K562 (cell line): ENCODE results near the gene LPCAT3. TPM values are rescaled to one million over a fixed set of nuclear protein-coding genes. Genes with fewer than 3 reads are reported as not detected.

ENCODE experiments used
- CCNT2 ChIP-seq: IDR thresholded peaks from 2 replicates; pipeline ENCODE4 v1.6.1; 2011; ENCODE audit warnings: borderline replicate concordance, low read depth, mild to moderate bottlenecking, moderate library complexity, mixed read lengths, low read length; ENCODE audit not compliant: insufficient read length; ENCODE audit errors: extremely low read depth
- CREB1 ChIP-seq, 2 experiments: sonication (generic) in 1 of 2; formaldehyde crosslinking in 1 of 2; IDR thresholded peaks; 2 replicates each; pipeline versions ENCODE4 v1.6.1 to v1.8.0; 2012 to 2022; ENCODE audit warnings: inconsistent platforms in 1 of 2, mild to moderate bottlenecking in 1 of 2, missing genetic modification reagents in 1 of 2, moderate library complexity in 1 of 2
- CXXC5 ChIP-seq: fragments of 250-450 bp; sonication (Bioruptor Pico); IDR thresholded peaks from 2 replicates; pipeline ENCODE4 v1.8.0; 2022; ENCODE audit warnings: inconsistent platforms, mild to moderate bottlenecking, moderate library complexity
- FOXJ2 ChIP-seq: fragments of 200-800 bp; sonication (Bioruptor generic); IDR thresholded peaks from 2 replicates; pipeline ENCODE4 v1.6.1; 2016; ENCODE audit warnings: missing genetic modification characterization, missing compliant biosample characterization
- RBBP5 ChIP-seq: fragments of 200-600 bp; sonication (generic); IDR thresholded peaks from 2 replicates; pipeline ENCODE4 v1.6.1; 2012; ENCODE audit warnings: borderline replicate concordance, mild to moderate bottlenecking, low read length, control low read depth, inconsistent platforms; ENCODE audit not compliant: insufficient read depth, poor library complexity, severe bottlenecking
- SAFB ChIP-seq: fragments of 200-400 bp; formaldehyde crosslinking; IDR thresholded peaks from 2 replicates; pipeline ENCODE4 v1.6.1; 2017; ENCODE audit warnings: low read depth, low read length, borderline replicate concordance
- SMARCA4 ChIP-seq: fragments of 450-650 bp; IDR thresholded peaks from 2 replicates; pipeline ENCODE4 v1.6.1; 2016
- SNRNP70 ChIP-seq: fragments of 200-400 bp; formaldehyde crosslinking; optimal IDR thresholded peaks from 2 replicates; pipeline ENCODE3; 2017; ENCODE audit warnings: low read depth, low read length
- TCF3 ChIP-seq: sonication (generic); formaldehyde crosslinking; IDR thresholded peaks from 2 replicates; pipeline ENCODE4 v1.4.0; 2020; ENCODE audit warnings: mild to moderate bottlenecking, missing genetic modification reagents
- TGIF2 ChIP-seq: sonication (generic); formaldehyde crosslinking; IDR thresholded peaks from 2 replicates; pipeline ENCODE4 v1.8.1; 2022; ENCODE audit warnings: mild to moderate bottlenecking, missing genetic modification reagents, moderate library complexity
- ZNF165 ChIP-seq: fragments of 250-450 bp; sonication (Bioruptor Pico); IDR thresholded peaks from 2 replicates; pipeline ENCODE4 v1.4.0; 2020; ENCODE audit warnings: borderline replicate concordance
- ZNF507 ChIP-seq: conservative IDR thresholded peaks from 2 replicates; pipeline ENCODE4 v1.6.1; 2017; ENCODE audit warnings: missing genetic modification characterization, missing compliant biosample characterization
- polyA plus RNA-seq, 8 experiments: library from polyadenylated mRNA; depleted of rRNA in 4 of 8; stranded (reverse) in 5 of 8; unstranded in 3 of 8; fragments of >200 nt; fragmentation: Nextera tagmentation in 2 of 8; fragmentation: Illumina TruSeq in 1 of 8; extraction: Ambion mirVana in 2 of 8; extraction: Trizol in 1 of 8; gene quantifications; 2 replicates each; pipeline versions ENCODE4 v1.2.1 to v1.2.3, GENCODE V29; 2011 to 2014; ENCODE audit warnings: inconsistent platforms in 1 of 8, missing spikeins in 1 of 8
- total RNA-seq, 7 experiments: library from RNA; depleted of rRNA in 6 of 7; stranded (reverse); fragments of >200 nt in 6 of 7; fragmentation: Illumina TruSeq in 2 of 7; extraction: Trizol in 2 of 7; gene quantifications; 2 replicates each; pipeline versions ENCODE4 v1.2.1 to v1.2.3, GENCODE V29; 2011 to 2021; ENCODE audit warnings: low replicate concordance in 1 of 7
- TF ChIP-seq, protein P1 (sequence below): conservative IDR thresholded peaks from 2 replicates; pipeline ENCODE4 v1.6.1; 2011; ENCODE audit warnings: low read depth, mild to moderate bottlenecking, low read length; ENCODE audit not compliant: control insufficient read depth
- TF ChIP-seq, protein P2 (sequence below), 2 experiments: fragments of 450-650 bp in 1 of 2; sonication (generic) in 1 of 2; formaldehyde crosslinking; conservative IDR thresholded peaks; 2 replicates each; pipeline versions ENCODE4 v1.4.0 to v1.8.1; 2020 to 2022; ENCODE audit warnings: mild to moderate bottlenecking in 1 of 2, missing genetic modification reagents in 1 of 2
- TF ChIP-seq, protein P3 (sequence below): sonication (generic); formaldehyde crosslinking; IDR thresholded peaks from 2 replicates; pipeline ENCODE4 v1.8.1; 2023; ENCODE audit warnings: mild to moderate bottlenecking, missing genetic modification reagents
- TF ChIP-seq, protein P4 (sequence below), 3 experiments: fragments of 200-800 bp in 1 of 3; sonication (Bioruptor generic) in 1 of 3; sonication (generic) in 1 of 3; formaldehyde crosslinking in 1 of 3; IDR thresholded peaks; 2 replicates each; pipeline versions ENCODE4 v1.6.1 to v1.8.0; 2016 to 2022; ENCODE audit warnings: mild to moderate bottlenecking in 2 of 3, missing compliant biosample characterization in 2 of 3, missing genetic modification characterization in 2 of 3, missing genetic modification reagents in 1 of 3
- TF ChIP-seq, protein P5 (sequence below): sonication (generic); formaldehyde crosslinking; IDR thresholded peaks from 2 replicates; pipeline ENCODE4 v1.8.0; 2022; ENCODE audit warnings: mild to moderate bottlenecking, missing genetic modification reagents, borderline replicate concordance
- TF ChIP-seq, protein P6 (sequence below): sonication (generic); formaldehyde crosslinking; IDR thresholded peaks from 2 replicates; pipeline ENCODE4 v1.9.0; 2022; ENCODE audit warnings: mild to moderate bottlenecking, missing genetic modification reagents

Gene LPCAT3
- total and polyA plus RNA-seq, 9 of the 15 experiments (the other 6 are each of a cell fraction or from before 2014, with no cell fraction given) = 4.9 to 52.5 (median 25.3) TPM

DNA sequence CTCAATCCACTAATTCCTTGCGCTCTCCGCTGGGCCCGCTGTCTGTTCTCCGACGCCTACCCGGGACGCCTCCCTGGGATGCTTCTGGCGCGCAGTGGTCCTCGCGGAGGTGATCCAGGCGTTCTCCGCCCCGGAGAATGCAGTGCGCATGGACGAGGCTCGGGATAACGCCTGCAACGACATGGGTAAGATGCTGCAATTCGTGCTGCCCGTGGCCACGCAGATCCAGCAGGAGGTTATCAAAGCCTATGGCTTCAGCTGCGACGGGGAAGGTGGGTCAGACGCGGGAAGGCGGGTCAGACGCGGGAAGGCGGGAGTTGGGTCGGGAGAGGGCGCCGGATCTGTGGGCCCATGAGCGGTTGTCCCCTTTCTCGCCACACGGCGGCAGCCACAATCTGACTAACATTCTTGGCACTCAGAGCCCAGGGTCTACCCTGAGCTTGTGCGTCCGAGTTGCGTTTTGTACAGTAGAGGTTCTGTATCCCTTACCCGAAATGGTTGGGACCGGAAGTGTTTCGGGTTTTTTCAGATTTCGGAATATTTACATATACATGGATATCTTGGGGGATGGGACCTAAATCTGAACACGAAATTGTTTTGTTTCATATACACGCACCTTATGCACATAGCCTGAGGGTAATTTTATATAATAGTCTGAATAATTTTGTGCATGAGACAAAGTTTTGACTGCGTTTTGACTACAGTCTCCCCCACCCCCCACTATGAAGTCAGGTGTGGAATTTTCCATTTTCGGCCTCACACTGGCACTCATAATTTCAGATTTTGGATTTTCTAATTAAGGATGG is 73.7 kb downstream of the LPCAT3 start (continued):
- TF ChIP-seq CCNT2 = no peak
- TF ChIP-seq SAFB = 0 out of 2 replicates have a peak, but pooled peaks have one; percentile 32
- peak; percentile 81 for TF ChIP-seq SNRNP70
- TF ChIP-seq, protein P1, sequence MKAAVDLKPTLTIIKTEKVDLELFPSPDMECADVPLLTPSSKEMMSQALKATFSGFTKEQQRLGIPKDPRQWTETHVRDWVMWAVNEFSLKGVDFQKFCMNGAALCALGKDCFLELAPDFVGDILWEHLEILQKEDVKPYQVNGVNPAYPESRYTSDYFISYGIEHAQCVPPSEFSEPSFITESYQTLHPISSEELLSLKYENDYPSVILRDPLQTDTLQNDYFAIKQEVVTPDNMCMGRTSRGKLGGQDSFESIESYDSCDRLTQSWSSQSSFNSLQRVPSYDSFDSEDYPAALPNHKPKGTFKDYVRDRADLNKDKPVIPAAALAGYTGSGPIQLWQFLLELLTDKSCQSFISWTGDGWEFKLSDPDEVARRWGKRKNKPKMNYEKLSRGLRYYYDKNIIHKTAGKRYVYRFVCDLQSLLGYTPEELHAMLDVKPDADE = no peak
- TF ChIP-seq RBBP5 = peak; percentile 4
- no peak; the same call in 1 of the 2 replicates for TF ChIP-seq CREB1 (IDR thresholded peaks at IDR 0.05)
- peak; percentile 59; the same call in 1 of the 2 replicates for TF ChIP-seq CREB1 (CRISPR knock-in tag; IDR thresholded peaks at IDR 0.05)
- TF ChIP-seq, protein P2, sequence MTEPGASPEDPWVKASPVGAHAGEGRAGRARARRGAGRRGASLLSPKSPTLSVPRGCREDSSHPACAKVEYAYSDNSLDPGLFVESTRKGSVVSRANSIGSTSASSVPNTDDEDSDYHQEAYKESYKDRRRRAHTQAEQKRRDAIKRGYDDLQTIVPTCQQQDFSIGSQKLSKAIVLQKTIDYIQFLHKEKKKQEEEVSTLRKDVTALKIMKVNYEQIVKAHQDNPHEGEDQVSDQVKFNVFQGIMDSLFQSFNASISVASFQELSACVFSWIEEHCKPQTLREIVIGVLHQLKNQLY (CRISPR knock-in tag; conservative IDR thresholded peaks at IDR 0.05) = peak in 1 of 2 experiments; percentile 86; a peak in 2 of 4 replicates
- TF ChIP-seq, protein P3, sequence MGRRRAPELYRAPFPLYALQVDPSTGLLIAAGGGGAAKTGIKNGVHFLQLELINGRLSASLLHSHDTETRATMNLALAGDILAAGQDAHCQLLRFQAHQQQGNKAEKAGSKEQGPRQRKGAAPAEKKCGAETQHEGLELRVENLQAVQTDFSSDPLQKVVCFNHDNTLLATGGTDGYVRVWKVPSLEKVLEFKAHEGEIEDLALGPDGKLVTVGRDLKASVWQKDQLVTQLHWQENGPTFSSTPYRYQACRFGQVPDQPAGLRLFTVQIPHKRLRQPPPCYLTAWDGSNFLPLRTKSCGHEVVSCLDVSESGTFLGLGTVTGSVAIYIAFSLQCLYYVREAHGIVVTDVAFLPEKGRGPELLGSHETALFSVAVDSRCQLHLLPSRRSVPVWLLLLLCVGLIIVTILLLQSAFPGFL (CRISPR knock-in tag) = peak; percentile 64; the same call in 1 of the 2 replicates
- TF ChIP-seq, protein P4, sequence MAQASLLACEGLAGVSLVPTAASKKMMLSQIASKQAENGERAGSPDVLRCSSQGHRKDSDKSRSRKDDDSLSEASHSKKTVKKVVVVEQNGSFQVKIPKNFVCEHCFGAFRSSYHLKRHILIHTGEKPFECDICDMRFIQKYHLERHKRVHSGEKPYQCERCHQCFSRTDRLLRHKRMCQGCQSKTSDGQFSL (CRISPR knock-in tag; IDR thresholded peaks at IDR 0.05) = no peak
- TF ChIP-seq, protein P4 (tag; IDR thresholded peaks at IDR 0.05) = no peak
- TF ChIP-seq SMARCA4 = no peak
- no peak for TF ChIP-seq ZNF165
- TF ChIP-seq ZNF507 = no peak
- TF ChIP-seq, protein P5, sequence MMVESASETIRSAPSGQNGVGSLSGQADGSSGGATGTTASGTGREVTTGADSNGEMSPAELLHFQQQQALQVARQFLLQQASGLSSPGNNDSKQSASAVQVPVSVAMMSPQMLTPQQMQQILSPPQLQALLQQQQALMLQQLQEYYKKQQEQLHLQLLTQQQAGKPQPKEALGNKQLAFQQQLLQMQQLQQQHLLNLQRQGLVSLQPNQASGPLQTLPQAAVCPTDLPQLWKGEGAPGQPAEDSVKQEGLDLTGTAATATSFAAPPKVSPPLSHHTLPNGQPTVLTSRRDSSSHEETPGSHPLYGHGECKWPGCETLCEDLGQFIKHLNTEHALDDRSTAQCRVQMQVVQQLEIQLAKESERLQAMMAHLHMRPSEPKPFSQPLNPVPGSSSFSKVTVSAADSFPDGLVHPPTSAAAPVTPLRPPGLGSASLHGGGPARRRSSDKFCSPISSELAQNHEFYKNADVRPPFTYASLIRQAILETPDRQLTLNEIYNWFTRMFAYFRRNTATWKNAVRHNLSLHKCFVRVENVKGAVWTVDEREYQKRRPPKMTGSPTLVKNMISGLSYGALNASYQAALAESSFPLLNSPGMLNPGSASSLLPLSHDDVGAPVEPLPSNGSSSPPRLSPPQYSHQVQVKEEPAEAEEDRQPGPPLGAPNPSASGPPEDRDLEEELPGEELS = 0 out of 2 replicates have a peak, but pooled peaks have one; percentile 31
- TF ChIP-seq, protein P6, sequence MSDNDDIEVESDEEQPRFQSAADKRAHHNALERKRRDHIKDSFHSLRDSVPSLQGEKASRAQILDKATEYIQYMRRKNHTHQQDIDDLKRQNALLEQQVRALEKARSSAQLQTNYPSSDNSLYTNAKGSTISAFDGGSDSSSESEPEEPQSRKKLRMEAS = peak; percentile 64
- peak; percentile 20; the same call in 1 of the 2 replicates for TF ChIP-seq TCF3 (CRISPR knock-in tag)
- TF ChIP-seq FOXJ2 = no peak
- TF ChIP-seq CXXC5 = peak; percentile 60; the same call in 1 of the 2 replicates
- peak; percentile 90; the same call in 1 of the 2 replicates for TF ChIP-seq TGIF2 (CRISPR knock-in tag)
